ENCODE results near the gene GINS2.

Gene GINS2

DNA sequence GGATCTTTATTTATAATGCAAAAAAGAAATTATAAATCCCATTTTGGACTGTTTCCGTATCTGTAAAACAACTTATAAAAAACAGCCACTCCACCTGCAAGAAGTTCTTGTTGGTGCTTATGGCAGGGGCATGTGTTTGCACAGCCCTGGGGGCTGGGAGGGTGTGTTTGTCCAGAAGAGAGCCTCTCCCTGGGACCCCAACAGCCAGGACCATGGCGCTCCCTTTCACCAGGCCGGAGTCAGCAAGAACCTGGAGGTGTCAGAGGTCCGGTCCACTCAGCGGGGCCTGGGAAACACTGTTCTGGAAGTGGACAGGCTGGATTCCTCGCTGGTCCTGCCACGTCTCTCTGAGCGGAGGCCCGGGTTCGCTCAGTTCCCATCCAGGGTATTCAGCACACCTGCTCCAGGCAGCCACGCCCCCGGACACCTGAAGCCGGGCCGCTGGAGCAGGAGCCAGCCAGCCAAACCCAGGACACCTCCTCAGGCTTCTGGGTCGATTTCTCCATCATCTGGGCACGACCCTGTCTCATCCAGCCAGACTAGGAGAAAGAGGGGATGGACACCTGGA lies 18.9 kb upstream of the GINS2 start:
- Histone ChIP-seq H3K9me3 (ENCODE audit: insufficient read depth, low read depth, low read length) (no peaks in the 10 kb centered on the region), H4K20me1 (ENCODE audit: insufficient read depth, low read length, poor library complexity, severe bottlenecking) (no peaks in the 10 kb centered on the region), H3K4me1 (ENCODE audit: insufficient read depth, low read length, poor library complexity, severe bottlenecking) (no peaks in the 10 kb centered on the region), H3K36me3 (ENCODE audit: insufficient read depth, low read length) (no peaks in the 10 kb centered on the region), H3F3A (ENCODE audit: low read depth) (no peaks in the 10 kb centered on the region), H3K4me2 (ENCODE audit: low read depth, low read length, poor library complexity, severe bottlenecking) (no peak overlapping the region), H3K27me3 (ENCODE audit: insufficient read depth, low read length, poor library complexity, severe bottlenecking) (no peaks in the 10 kb centered on the region), H3K4me3 (ENCODE audit: low read length, poor library complexity, severe bottlenecking) (no peak overlapping the region), H3K9ac (ENCODE audit: low read depth, low read length, poor library complexity, severe bottlenecking) (no peak overlapping the region), H3K79me2 (ENCODE audit: insufficient read depth, low read length) (no peaks in the 10 kb centered on the region), H2AFZ (ENCODE audit: low read length) (no peak overlapping the region), H3K9me2 (replicated peaks; ENCODE audit: low read depth, low read length) (no peaks in the 10 kb centered on the region)
- no peak for TF ChIP-seq CTCF (conservative IDR thresholded peaks at IDR 0.05; ENCODE audit: low read length)
- no peak for TF ChIP-seq EZH2phosphoT487 (IDR thresholded peaks at IDR 0.05; ENCODE audit: borderline replicate concordance)

GRCh38 chr16:85706449-85707034 lies 17.8 kb upstream of the GINS2 start:
- Histone ChIP-seq H3K9me2 (replicated peaks; ENCODE audit: low read depth, low read length) (no peaks in the 10 kb centered on the region), H4K20me1 (ENCODE audit: insufficient read depth, low read length, poor library complexity, severe bottlenecking) (no peaks in the 10 kb centered on the region), H3K9ac (ENCODE audit: low read depth, low read length, poor library complexity, severe bottlenecking) (no peak overlapping the region), H3K4me1 (ENCODE audit: insufficient read depth, low read length, poor library complexity, severe bottlenecking) (no peaks in the 10 kb centered on the region), H3K27me3 (ENCODE audit: insufficient read depth, low read length, poor library complexity, severe bottlenecking) (no peaks in the 10 kb centered on the region), H3K4me3 (ENCODE audit: low read length, poor library complexity, severe bottlenecking) (no peak overlapping the region), H3K79me2 (ENCODE audit: insufficient read depth, low read length) (no peaks in the 10 kb centered on the region), H3F3A (ENCODE audit: low read depth) (no peaks in the 10 kb centered on the region), H3K4me2 (ENCODE audit: low read depth, low read length, poor library complexity, severe bottlenecking) (no peak overlapping the region), H2AFZ (ENCODE audit: low read length) (no peak overlapping the region), H3K9me3 (ENCODE audit: insufficient read depth, low read depth, low read length) (no peaks in the 10 kb centered on the region), H3K36me3 (ENCODE audit: insufficient read depth, low read length) (no peaks in the 10 kb centered on the region)
- TF ChIP-seq CTCF (conservative IDR thresholded peaks at IDR 0.05; ENCODE audit: low read length) (no peak), EZH2phosphoT487 (IDR thresholded peaks at IDR 0.05; ENCODE audit: borderline replicate concordance) (no peak)

- H3F3A ChIP-seq (ENCODE audit: low read depth) = no peaks in the 10 kb centered on the region
- no peaks in the 10 kb centered on the region for H3K36me3 ChIP-seq (ENCODE audit: insufficient read depth, low read length)
- no peak for TF ChIP-seq CTCF (conservative IDR thresholded peaks at IDR 0.05; ENCODE audit: low read length)
- TF ChIP-seq EZH2phosphoT487 (IDR thresholded peaks at IDR 0.05; ENCODE audit: borderline replicate concordance) = no peak
Measured at GRCh38 chr16:85704900-85705846, 16.4 kb upstream of the GINS2 start.

More at GRCh38 chr16:85704900-85705846, 16.4 kb upstream of the GINS2 start:
- Histone ChIP-seq H4K20me1 (ENCODE audit: insufficient read depth, low read length, poor library complexity, severe bottlenecking) (no peaks in the 10 kb centered on the region), H3K4me2 (ENCODE audit: low read depth, low read length, poor library complexity, severe bottlenecking) (no peak overlapping the region), H3K9me3 (ENCODE audit: insufficient read depth, low read depth, low read length) (no peaks in the 10 kb centered on the region), H3K9ac (ENCODE audit: low read depth, low read length, poor library complexity, severe bottlenecking) (no peak overlapping the region), H3K27me3 (ENCODE audit: insufficient read depth, low read length, poor library complexity, severe bottlenecking) (no peaks in the 10 kb centered on the region), H3K79me2 (ENCODE audit: insufficient read depth, low read length) (no peaks in the 10 kb centered on the region), H2AFZ (ENCODE audit: low read length) (no peak overlapping the region), H3K9me2 (replicated peaks; ENCODE audit: low read depth, low read length) (no peaks in the 10 kb centered on the region), H3K4me1 (ENCODE audit: insufficient read depth, low read length, poor library complexity, severe bottlenecking) (no peaks in the 10 kb centered on the region), H3K4me3 (ENCODE audit: low read length, poor library complexity, severe bottlenecking) (no peak overlapping the region)
